Neural crest cell (in vitro differentiated cells): Measurements from ENCODE around the gene ZDHHC7. TPM values are rescaled to one million over a fixed set of nuclear protein-coding genes. Genes with fewer than 3 reads are reported as not detected.

Source experiments
- DNase-seq: peaks from one replicate; pipeline ENCODE4 v3.0.0; 2021; ENCODE audit warnings: low read depth, mixed read lengths, low spot score
- H3K27ac Mint-ChIP-seq: one replicate; pipeline ENCODE4 v1.8.0; 2021; ENCODE audit warnings: mild to moderate bottlenecking, mixed read lengths; ENCODE audit not compliant: unreplicated experiment
- H3K27me3 Mint-ChIP-seq: 2 replicates; pipeline ENCODE4 v1.8.0; 2021; ENCODE audit warnings: low read depth, mild to moderate bottlenecking, mixed read lengths
- H3K36me3 Mint-ChIP-seq: 2 replicates; pipeline ENCODE4 v1.8.0; 2021; ENCODE audit warnings: low read depth, mild to moderate bottlenecking, mixed read lengths
- H3K4me1 Mint-ChIP-seq: 2 replicates; pipeline ENCODE4 v1.8.0; 2021; ENCODE audit warnings: mixed read lengths
- H3K4me3 Mint-ChIP-seq: one replicate; pipeline ENCODE4 v1.8.0; 2021; ENCODE audit warnings: mild to moderate bottlenecking, mixed read lengths
- H3K9me3 Mint-ChIP-seq: 2 replicates; pipeline ENCODE4 v1.8.0; 2021; ENCODE audit warnings: mixed read lengths
- total RNA-seq: library from RNA; stranded (reverse); gene quantifications from 2 replicates; pipeline ENCODE4 v1.2.1, GENCODE V29; 2021
- TF ChIP-seq, protein P1 (sequence below): fragments of 200-600 bp; sonication (generic); conservative IDR thresholded peaks from 2 replicates; pipeline ENCODE4 v1.5.0; 2021; ENCODE audit warnings: antibody characterized with exemption, mild to moderate bottlenecking

Gene ZDHHC7
- total RNA-seq, 1 donor from 2014 or later: 40.0 TPM

DNA sequence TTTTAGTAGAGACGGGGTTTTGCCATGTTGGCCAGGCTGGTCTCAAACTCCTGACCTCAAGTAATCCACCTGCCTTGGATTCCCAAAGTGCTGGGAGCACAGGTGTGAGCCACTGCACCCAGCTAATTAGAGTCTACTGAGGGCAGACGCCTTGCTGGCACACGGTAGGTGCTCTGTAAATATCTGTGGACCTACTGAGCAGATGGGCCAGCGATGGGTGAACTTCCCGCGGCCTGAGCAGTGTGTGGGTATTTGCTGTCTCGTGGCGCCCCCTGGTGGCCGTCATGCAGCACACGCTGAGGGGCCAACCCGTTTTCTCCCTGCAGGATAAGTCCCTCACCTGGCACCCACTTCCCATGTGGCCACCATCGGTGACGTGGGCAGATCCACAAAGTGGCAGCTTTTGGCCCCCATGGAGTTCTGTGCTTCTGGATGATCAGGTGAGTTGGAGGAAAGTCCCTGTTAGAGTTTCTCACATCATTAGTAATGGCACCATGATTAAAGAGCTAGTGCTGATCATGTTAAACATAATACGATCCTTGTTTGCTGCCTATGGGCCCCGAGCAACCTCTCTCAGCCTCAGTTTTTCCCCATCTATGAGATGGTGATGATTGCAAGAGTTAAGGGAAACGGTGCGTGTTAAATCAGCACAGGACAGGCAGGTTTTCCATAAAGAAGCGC lies 40.7 kb downstream of the ZDHHC7 start:
- Mint-ChIP-seq H3K27ac (no peak overlapping the region), H3K36me3 (peaks cover 7% of the 10 kb centered on the region), H3K9me3 (peaks cover 6% of the 10 kb centered on the region), H3K4me1 (no peaks in the 10 kb centered on the region), H3K27me3 (peaks cover 2% of the 10 kb centered on the region), H3K4me3 (no peak overlapping the region)
- peak; percentile 79 for DNase-seq
- TF ChIP-seq, protein P1, sequence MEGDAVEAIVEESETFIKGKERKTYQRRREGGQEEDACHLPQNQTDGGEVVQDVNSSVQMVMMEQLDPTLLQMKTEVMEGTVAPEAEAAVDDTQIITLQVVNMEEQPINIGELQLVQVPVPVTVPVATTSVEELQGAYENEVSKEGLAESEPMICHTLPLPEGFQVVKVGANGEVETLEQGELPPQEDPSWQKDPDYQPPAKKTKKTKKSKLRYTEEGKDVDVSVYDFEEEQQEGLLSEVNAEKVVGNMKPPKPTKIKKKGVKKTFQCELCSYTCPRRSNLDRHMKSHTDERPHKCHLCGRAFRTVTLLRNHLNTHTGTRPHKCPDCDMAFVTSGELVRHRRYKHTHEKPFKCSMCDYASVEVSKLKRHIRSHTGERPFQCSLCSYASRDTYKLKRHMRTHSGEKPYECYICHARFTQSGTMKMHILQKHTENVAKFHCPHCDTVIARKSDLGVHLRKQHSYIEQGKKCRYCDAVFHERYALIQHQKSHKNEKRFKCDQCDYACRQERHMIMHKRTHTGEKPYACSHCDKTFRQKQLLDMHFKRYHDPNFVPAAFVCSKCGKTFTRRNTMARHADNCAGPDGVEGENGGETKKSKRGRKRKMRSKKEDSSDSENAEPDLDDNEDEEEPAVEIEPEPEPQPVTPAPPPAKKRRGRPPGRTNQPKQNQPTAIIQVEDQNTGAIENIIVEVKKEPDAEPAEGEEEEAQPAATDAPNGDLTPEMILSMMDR: peak; percentile 97

DNA sequence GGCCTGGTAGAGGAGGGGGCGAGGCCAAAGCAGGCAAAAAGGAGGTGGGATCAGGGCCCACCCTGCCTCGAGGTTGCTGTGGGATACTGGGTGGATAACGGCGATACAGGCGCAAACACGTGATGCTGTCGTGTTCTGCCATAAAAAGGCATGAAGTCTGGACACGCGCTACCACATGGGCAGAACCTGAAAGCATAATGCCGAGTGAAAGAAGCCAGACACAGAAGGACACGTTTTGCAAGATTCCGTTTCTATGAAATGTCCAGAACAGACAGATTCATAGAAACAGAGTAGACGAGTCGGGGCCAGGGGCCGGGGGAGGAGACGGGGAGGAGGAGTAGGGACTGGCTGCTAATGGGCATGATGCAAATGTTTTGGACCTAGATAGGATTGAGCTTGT lies 43.5 kb downstream of the ZDHHC7 start:
- Mint-ChIP-seq H3K36me3 (peaks cover 8% of the 10 kb centered on the region), H3K9me3 (peaks cover 8% of the 10 kb centered on the region), H3K4me1 (no peaks in the 10 kb centered on the region), H3K4me3 (no peak overlapping the region), H3K27me3 (peaks cover 8% of the 10 kb centered on the region), H3K27ac (no peak overlapping the region)
- DNase-seq: no peak
- TF ChIP-seq, protein P1: no peak

DNA sequence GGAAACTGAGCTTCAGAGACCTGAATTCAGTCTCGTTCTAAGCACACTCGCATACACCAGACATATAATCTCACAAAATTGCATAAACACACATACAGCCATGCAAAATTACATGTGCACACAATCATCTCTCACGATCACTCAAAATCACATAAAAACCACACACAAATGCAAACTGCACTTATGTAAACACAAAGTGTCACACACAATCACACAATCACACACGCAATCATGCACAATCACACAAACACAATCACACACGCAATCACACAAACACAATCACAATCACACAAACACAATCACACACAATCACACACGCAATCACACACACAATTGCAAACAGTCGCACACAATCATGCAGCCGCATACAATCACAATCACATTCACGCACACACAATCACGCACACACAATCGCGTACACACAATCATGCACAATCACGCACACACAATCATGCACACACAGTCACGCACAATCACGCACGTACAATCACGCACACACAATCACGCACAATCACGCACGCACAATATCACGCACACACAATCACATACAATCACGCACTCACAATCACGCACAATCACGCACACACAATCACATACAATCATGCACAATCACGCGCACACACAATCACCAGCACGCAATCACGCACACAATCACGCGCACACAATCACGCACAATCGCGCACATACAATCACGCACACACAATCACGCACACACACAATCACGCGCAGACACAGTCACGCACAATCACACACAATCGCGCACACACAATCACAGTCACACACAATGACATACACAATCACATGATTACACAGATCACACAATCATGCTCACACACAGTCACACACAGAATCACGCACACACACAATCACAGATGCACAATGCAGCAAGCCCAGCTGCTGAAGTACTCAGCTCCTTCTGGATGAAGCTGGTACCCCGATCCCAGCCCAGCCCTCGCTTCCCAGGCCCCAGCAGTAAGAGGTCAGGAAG lies 45.6 kb downstream of the ZDHHC7 start:
- TF ChIP-seq, protein P1: no peak
- Mint-ChIP-seq H3K27ac (no peak overlapping the region), H3K4me3 (no peak overlapping the region), H3K9me3 (peaks cover 8% of the 10 kb centered on the region), H3K36me3 (peaks cover 8% of the 10 kb centered on the region), H3K27me3 (peaks cover 8% of the 10 kb centered on the region), H3K4me1 (peaks cover 6% of the 10 kb centered on the region)
- DNase-seq: no peak

DNA sequence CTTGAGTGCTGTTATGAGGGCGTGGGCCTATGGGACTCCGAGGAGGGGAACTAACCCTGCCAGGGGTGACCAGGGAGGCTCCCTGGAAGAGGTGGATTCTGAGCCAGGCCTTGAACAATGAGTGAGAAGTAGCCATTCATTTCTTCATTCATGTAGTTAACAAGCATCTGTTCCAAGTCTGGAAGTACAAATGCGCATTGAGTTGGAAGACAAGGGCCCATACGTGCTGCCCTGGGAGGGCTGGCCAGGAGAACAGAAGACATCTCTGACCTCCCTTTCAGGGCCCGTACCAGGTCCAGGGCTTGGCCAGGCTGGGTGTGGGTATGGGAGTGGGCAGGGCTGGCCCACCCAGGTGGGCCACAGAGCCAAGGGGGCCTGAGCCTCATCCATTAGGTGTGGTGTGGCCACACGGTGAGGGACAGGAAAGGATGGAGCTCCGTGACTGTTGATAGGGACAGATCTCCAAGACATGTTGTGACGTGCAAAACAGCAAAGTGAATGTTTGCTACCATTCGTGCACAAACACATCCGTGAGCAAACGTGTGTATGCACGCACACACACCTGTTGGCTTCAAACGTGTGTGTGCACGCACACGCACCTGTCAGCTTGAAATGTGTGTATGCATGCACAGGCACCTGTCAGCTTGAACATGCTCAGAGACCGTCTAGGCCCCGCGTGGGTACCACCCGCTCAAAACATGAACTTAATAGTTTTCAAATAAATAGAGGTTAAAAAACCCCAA lies 46.8 kb downstream of the ZDHHC7 start:
- Mint-ChIP-seq H3K4me1 (peaks cover 9% of the 10 kb centered on the region), H3K4me3 (no peak overlapping the region), H3K9me3 (peaks cover 8% of the 10 kb centered on the region), H3K27ac (peak overlapping the region; percentile 50), H3K27me3 (peaks cover 8% of the 10 kb centered on the region), H3K36me3 (peaks cover 8% of the 10 kb centered on the region)
- TF ChIP-seq, protein P1: no peak
- no peak for DNase-seq

DNA sequence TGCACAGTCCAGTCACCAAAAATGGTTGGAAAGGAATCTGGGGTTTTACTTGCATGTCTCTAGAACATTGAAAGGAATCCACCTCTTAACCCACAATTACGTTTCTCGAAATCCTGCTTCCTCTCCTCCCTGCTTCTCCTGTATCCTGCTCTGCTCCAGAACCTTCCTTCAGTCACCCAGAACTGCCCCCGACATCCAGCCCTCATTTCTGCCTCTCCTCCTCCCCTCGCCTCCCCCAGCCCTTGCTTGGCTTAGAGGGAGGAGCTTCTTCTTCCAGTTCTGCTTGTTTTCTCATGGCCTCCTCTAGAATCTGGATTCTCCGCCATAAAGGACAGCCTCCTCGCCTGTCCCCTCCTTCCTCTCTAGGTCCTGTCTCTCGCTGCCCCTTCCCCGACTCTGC lies 48.3 kb downstream of the ZDHHC7 start:
- peaks cover 8% of the 10 kb centered on the region for H3K36me3 Mint-ChIP-seq
- DNase-seq: no peak
- TF ChIP-seq, protein P1: no peak
- no peak overlapping the region for H3K4me3 Mint-ChIP-seq
- H3K9me3 Mint-ChIP-seq: peaks cover 8% of the 10 kb centered on the region
- peaks cover 8% of the 10 kb centered on the region for H3K27me3 Mint-ChIP-seq
- H3K4me1 Mint-ChIP-seq: peaks cover 9% of the 10 kb centered on the region
- H3K27ac Mint-ChIP-seq: peak overlapping the region; percentile 76
